Mesendoderm (in vitro differentiated cells): Measurements from ENCODE around the gene ADK.
"Not testable (repeated sequence)": the region's sequence is repeated elsewhere in the genome, so short reads cannot be mapped to it uniquely, and the experiment has no call there.

Source experiments
- DNase-seq: peaks from one replicate; pipeline ENCODE4 v3.0.0; 2013
- H2AK5ac ChIP-seq: 2 replicates; pipeline ENCODE4 v1.6.1; 2013; ENCODE audit warnings: low read length, inconsistent platforms
- H2BK120ac ChIP-seq: 2 replicates; pipeline ENCODE4 v1.6.1; 2013; ENCODE audit warnings: low read depth, mild to moderate bottlenecking, low read length, moderate library complexity, mixed read lengths
- H2BK15ac ChIP-seq: replicated peaks from 2 replicates; pipeline ENCODE4 v1.6.1; 2013; ENCODE audit warnings: low read depth, mild to moderate bottlenecking, moderate library complexity
- H2BK5ac ChIP-seq: 2 replicates; pipeline ENCODE4 v1.6.1; 2013; ENCODE audit warnings: low read length, inconsistent platforms
- H3K18ac ChIP-seq: 2 replicates; pipeline ENCODE4 v1.6.1; 2013; ENCODE audit warnings: mild to moderate bottlenecking, low read length, mixed read lengths
- H3K23ac ChIP-seq: one replicate; pipeline ENCODE4 v1.6.1; 2013; ENCODE audit warnings: low read length
- H3K27ac ChIP-seq: 2 replicates; pipeline ENCODE4 v1.5.1; 2013; ENCODE audit warnings: low read depth, mild to moderate bottlenecking, inconsistent platforms, low read length, moderate library complexity
- H3K27me3 ChIP-seq: 2 replicates; pipeline ENCODE4 v1.6.1; 2013; ENCODE audit warnings: low read length, control low read depth, mild to moderate bottlenecking, inconsistent platforms; ENCODE audit not compliant: insufficient read depth, poor library complexity
- H3K36me3 ChIP-seq: 2 replicates; pipeline ENCODE4 v1.6.1; 2013; ENCODE audit warnings: low read length, inconsistent platforms; ENCODE audit not compliant: control insufficient read depth, insufficient read depth
- H3K4ac ChIP-seq: one replicate; pipeline ENCODE4 v1.6.1; 2013; ENCODE audit warnings: low read depth, mild to moderate bottlenecking, low read length, moderate library complexity
- H3K4me1 ChIP-seq: 2 replicates; pipeline ENCODE4 v1.6.1; 2013; ENCODE audit warnings: low read depth, low read length, inconsistent platforms; ENCODE audit not compliant: control insufficient read depth
- H3K4me2 ChIP-seq: 2 replicates; pipeline ENCODE4 v1.6.1; 2013; ENCODE audit warnings: low read length
- H3K4me3 ChIP-seq: 2 replicates; pipeline ENCODE4 v1.5.1; 2013; ENCODE audit warnings: mild to moderate bottlenecking, low read length
- H3K56ac ChIP-seq: one replicate; pipeline ENCODE4 v1.6.1; 2013; ENCODE audit warnings: low read length
- H3K79me1 ChIP-seq: 2 replicates; pipeline ENCODE4 v1.6.1; 2013; ENCODE audit warnings: low read length, inconsistent platforms
- H3K79me2 ChIP-seq: 2 replicates; pipeline ENCODE4 v1.6.1; 2013; ENCODE audit warnings: mild to moderate bottlenecking, low read length; ENCODE audit not compliant: control insufficient read depth, insufficient read depth
- H3K9ac ChIP-seq: 2 replicates; pipeline ENCODE4 v1.6.1; 2013; ENCODE audit warnings: low read length, inconsistent platforms
- H4K5ac ChIP-seq: one replicate; pipeline ENCODE4 v1.6.1; 2013; ENCODE audit warnings: low read length
- H4K8ac ChIP-seq: one replicate; pipeline ENCODE4 v1.6.1; 2013; ENCODE audit warnings: low read depth, mild to moderate bottlenecking, control low read depth, low read length, moderate library complexity
- WGBS: extraction: QIAGEN DNeasy Blood & Tissue Kit; methylation state at CpG from one replicate; pipeline ENCODE4 v1.1.7; 2013; ENCODE audit warnings: low lambda C conversion rate, missing lambda C conversion rate; ENCODE audit not compliant: insufficient coverage; ENCODE audit errors: extremely low coverage; 5-methylcytosine and 5-hydroxymethylcytosine counted together

The ADK gene

GRCh38 chr10:74146980-74147379, 4.0 kb upstream of the ADK start:
- H3K4me2 ChIP-seq, H3K79me1 ChIP-seq, H4K5ac ChIP-seq, H3K36me3 ChIP-seq, H2AK5ac ChIP-seq, H3K9ac ChIP-seq, DNase-seq, H3K56ac ChIP-seq, H2BK5ac ChIP-seq, H2BK15ac ChIP-seq, H3K4me1 ChIP-seq, H3K27ac ChIP-seq, H3K4ac ChIP-seq, H3K4me3 ChIP-seq, H3K27me3 ChIP-seq, H3K23ac ChIP-seq, H3K79me2 ChIP-seq, H3K18ac ChIP-seq, H2BK120ac ChIP-seq, H4K8ac ChIP-seq: not testable (repeated sequence)
- WGBS, result no CpG with 5 or more reads among the region's 10 CpGs

- H3K79me2 ChIP-seq, result peaks cover 28% of the 10 kb centered on the region
- peak within 1 kb of the TSS; percentile 99 for H3K56ac ChIP-seq
- H2BK15ac ChIP-seq, result no peak within 1 kb of the TSS
These were observed 624 bp upstream of the ADK start, which contains the start of gene AP3M1 for GRCh38 chr10:74150204-74150989. TSS of gene AP3M1 (minus strand) at chr10:74150828. CDS start at chr10:74138379, 12,449 bp downstream.

GRCh38 chr10:74151879-74152722, 1.1 kb downstream of the ADK start:
- Histone ChIP-seq H4K8ac (no peak overlapping the region), H3K79me2 (peaks cover 40% of the 10 kb centered on the region), H3K4ac (no peak overlapping the region), H3K4me1 (peaks cover 3% of the 10 kb centered on the region), H4K5ac (no peak overlapping the region), H3K23ac (no peak overlapping the region), H3K56ac (peak overlapping the region; percentile 99), H3K27ac (peak overlapping the region; percentile 39), H3K4me2 (peak overlapping the region; percentile 78), H3K36me3 (peaks cover 2% of the 10 kb centered on the region), H3K27me3 (no peaks in the 10 kb centered on the region), H3K4me3 (peak overlapping the region; percentile 92), H2BK120ac (no peak overlapping the region), H2AK5ac (no peak overlapping the region), H3K9ac (peak overlapping the region; percentile 93), H3K18ac (no peak overlapping the region), H2BK5ac (no peak overlapping the region), H3K79me1 (peaks cover 15% of the 10 kb centered on the region), H2BK15ac (no peak overlapping the region)
- no CpG with 5 or more reads among the region's 5 CpGs for WGBS
- DNase-seq, result no peak

More at GRCh38 chr10:74150204-74150989, 624 bp upstream of the ADK start, which contains the start of gene AP3M1:
- Histone ChIP-seq H4K8ac (no peak within 1 kb of the TSS), H3K79me1 (peaks cover 10% of the 10 kb centered on the region), H3K27me3 (no peaks in the 10 kb centered on the region), H2BK120ac (no peak within 1 kb of the TSS), H3K4me1 (peaks cover 3% of the 10 kb centered on the region), H3K4ac (peak within 1 kb of the TSS; percentile 78), H3K4me2 (peak within 1 kb of the TSS; percentile 100), H2BK5ac (peak within 1 kb of the TSS; percentile 76), H3K23ac (peak within 1 kb of the TSS; percentile 73), H4K5ac (no peak within 1 kb of the TSS), H3K9ac (peak within 1 kb of the TSS; percentile 93), H3K27ac (peak within 1 kb of the TSS; percentile 75), H3K36me3 (peaks cover 2% of the 10 kb centered on the region), H3K18ac (peak within 1 kb of the TSS; percentile 71), H3K4me3 (peak within 1 kb of the TSS; percentile 97), H2AK5ac (no peak within 1 kb of the TSS)
- WGBS, result no CpG with 5 or more reads among the region's 32 CpGs
- no peak for DNase-seq

- Histone ChIP-seq H3K18ac (no peak overlapping the region), H3K36me3 (peaks cover under 1% of the 10 kb centered on the region), H3K9ac (no peak overlapping the region), H3K4me2 (no peak overlapping the region), H2BK120ac (no peak overlapping the region), H3K4ac (no peak overlapping the region), H3K56ac (no peak overlapping the region), H2AK5ac (no peak overlapping the region), H3K4me1 (peaks cover 3% of the 10 kb centered on the region), H3K27me3 (no peaks in the 10 kb centered on the region), H3K79me2 (peaks cover 40% of the 10 kb centered on the region), H3K27ac (no peak overlapping the region), H4K5ac (no peak overlapping the region), H2BK15ac (no peak overlapping the region), H2BK5ac (no peak overlapping the region), H3K23ac (no peak overlapping the region), H3K4me3 (no peak overlapping the region), H3K79me1 (peaks cover 14% of the 10 kb centered on the region), H4K8ac (no peak overlapping the region)
- WGBS, result no CpG with 5 or more reads among the region's 4 CpGs
- DNase-seq, result peak; percentile 69
These were observed 2.1 kb downstream of the ADK start for GRCh38 chr10:74153123-74153522.

GRCh38 chr10:74153676-74154075, 2.7 kb downstream of the ADK start:
- Histone ChIP-seq H2BK15ac (no peak overlapping the region), H3K56ac (no peak overlapping the region), H2BK5ac (no peak overlapping the region), H3K4ac (no peak overlapping the region), H2BK120ac (no peak overlapping the region), H3K18ac (no peak overlapping the region), H4K8ac (no peak overlapping the region), H2AK5ac (no peak overlapping the region), H3K23ac (no peak overlapping the region), H3K4me3 (no peak overlapping the region), H3K27me3 (no peaks in the 10 kb centered on the region), H3K79me2 (peaks cover 40% of the 10 kb centered on the region), H3K4me2 (no peak overlapping the region), H3K79me1 (peaks cover 13% of the 10 kb centered on the region), H3K27ac (no peak overlapping the region), H3K4me1 (peaks cover 3% of the 10 kb centered on the region), H3K9ac (no peak overlapping the region), H4K5ac (no peak overlapping the region), H3K36me3 (no peaks in the 10 kb centered on the region)
- no CpG with 5 or more reads among the region's 4 CpGs for WGBS
- DNase-seq, result no peak
